GM13977 (cell line): ENCODE data around the gene NAB2.

Experiments
- DNase-seq: peaks from one replicate; pipeline ENCODE4 v3.0.0; 2012; ENCODE audit warnings: low spot score
- in situ Hi-C: fragments of 300-500 bp; cut with MboI; formaldehyde crosslinking; loops from one replicate; pipeline ENCODE4 v1.12.0; 2022; ENCODE audit warnings: low sequenced_read_pairs, low pct_unique_long_range_greater_than_20kb, mixed read lengths, inconsistent platforms; ENCODE audit not compliant: unreplicated experiment
- TF ChIP-seq, protein P1 (sequence below): IDR thresholded peaks from 2 replicates; pipeline ENCODE4 v1.5.1; 2012; ENCODE audit warnings: mild to moderate bottlenecking, control low read depth; ENCODE audit not compliant: insufficient read depth; ENCODE audit errors: extremely low read depth, missing control alignments

NAB2 gene

DNA sequence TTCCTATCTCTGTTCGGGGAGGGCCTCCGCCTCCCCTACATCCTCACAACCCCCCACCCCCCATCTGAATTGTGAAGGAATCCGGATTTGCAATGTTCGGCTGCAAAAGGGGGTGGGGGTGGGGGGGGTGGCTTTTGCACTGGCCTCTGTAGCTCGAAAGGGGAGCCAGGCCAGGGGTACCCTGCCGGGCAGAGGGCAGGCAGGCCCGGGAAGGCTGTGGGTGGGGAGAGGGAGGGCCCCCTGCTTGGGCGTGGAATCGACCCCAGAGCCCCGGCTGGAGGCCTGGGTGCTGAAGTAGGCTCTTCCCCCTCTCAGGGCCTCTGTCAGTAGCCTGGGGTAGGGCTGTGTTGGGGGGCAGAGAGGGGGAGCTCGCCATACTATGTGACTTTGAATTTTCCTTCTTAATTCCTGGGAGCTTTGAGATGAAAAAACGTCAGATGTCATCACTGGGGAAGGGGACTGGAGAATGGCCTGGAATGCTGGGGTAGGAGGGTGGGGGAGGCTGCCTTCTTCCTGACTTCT, 40.5 kb downstream of the NAB2 start:
- TF ChIP-seq, protein P1, sequence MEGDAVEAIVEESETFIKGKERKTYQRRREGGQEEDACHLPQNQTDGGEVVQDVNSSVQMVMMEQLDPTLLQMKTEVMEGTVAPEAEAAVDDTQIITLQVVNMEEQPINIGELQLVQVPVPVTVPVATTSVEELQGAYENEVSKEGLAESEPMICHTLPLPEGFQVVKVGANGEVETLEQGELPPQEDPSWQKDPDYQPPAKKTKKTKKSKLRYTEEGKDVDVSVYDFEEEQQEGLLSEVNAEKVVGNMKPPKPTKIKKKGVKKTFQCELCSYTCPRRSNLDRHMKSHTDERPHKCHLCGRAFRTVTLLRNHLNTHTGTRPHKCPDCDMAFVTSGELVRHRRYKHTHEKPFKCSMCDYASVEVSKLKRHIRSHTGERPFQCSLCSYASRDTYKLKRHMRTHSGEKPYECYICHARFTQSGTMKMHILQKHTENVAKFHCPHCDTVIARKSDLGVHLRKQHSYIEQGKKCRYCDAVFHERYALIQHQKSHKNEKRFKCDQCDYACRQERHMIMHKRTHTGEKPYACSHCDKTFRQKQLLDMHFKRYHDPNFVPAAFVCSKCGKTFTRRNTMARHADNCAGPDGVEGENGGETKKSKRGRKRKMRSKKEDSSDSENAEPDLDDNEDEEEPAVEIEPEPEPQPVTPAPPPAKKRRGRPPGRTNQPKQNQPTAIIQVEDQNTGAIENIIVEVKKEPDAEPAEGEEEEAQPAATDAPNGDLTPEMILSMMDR, result no peak
- in situ Hi-C loops, result no loop called here
- no peak for DNase-seq

DNA sequence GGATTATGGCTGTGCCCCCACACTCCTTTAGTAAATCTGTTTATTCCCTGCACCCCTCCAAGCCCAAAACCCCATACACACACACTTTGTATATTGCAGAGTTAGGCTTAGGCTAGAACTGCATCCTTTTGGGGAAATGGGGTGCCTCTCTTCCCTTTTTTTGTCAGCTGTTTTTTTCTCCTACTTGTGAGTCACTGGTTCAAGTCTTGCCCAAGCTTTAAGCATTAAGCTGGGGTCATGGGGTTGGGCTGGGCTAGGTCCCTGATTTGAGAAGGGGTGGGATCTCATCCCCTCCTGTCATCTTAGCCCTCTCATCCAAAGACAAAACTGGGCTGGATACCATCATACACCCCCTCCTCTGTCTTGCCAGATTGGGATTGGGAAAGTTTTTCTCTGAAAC, 41.0 kb downstream of the NAB2 start:
- no peak for DNase-seq
- in situ Hi-C loops, result no loop called here
- TF ChIP-seq, protein P1, result no peak

DNA sequence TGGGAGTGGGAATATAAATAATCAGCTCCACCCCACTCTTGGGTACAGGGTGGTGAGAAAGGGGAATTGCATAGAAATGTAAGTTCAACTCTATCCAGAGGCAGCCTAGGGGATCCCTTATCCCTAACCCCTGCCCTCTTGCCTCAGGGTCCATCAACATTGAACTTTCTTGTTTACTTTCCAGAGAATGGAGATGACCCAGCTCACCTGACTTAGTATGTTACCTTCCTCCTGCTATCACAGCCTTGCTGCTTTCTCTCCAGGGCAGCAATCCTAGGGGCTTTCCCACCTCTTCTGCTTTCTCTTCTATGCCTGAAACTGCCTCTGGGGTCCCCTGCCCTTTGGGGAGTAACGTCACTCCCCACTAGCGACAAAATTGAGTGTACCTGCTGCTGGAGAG, 42.0 kb downstream of the NAB2 start:
- TF ChIP-seq, protein P1, result no peak
- no peak for DNase-seq
- in situ Hi-C loops, result no loop called here

- TF ChIP-seq, protein P1, result no peak
- DNase-seq, result no peak
- in situ Hi-C loops, result no loop called here
Measured at GRCh38 chr12:57131896-57132744, 43.2 kb downstream of the NAB2 start.

- TF ChIP-seq, protein P1, result no peak
- no peak for DNase-seq
- in situ Hi-C loops, result no loop called here
Measured at GRCh38 chr12:57133013-57133569, 44.2 kb downstream of the NAB2 start.

- DNase-seq, result no peak
- in situ Hi-C loops, result no loop called here
- TF ChIP-seq, protein P1, result no peak
Measured at GRCh38 chr12:57133916-57134315, 45.0 kb downstream of the NAB2 start.
